Measurements from ENCODE around the gene TTLL10.

TTLL10 gene

DNA sequence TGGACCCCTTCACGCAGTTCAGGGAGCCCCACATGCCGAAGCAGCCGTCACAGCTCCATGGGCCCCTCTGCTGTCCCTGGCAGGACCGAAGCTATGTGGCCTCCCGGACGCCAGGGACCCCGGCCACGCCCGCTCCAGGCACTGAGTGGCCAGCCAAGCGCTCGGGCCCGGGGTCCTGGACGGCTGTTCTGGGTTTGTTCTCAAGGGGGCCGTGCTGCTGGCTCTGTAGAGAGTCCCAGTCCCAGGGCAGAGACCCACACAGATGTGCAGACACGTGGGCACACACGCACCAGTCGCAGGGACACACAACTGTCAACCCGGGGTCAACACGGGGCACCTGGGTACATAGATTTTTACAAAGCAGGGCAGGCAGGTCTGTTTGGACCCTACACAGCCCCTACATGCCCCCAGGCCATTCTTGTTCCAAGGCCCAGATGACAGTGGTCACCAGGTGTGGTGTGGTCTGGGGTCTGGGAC lies 65.1 kb downstream of the TTLL10 start:
- no peak for DNase-seq

DNA sequence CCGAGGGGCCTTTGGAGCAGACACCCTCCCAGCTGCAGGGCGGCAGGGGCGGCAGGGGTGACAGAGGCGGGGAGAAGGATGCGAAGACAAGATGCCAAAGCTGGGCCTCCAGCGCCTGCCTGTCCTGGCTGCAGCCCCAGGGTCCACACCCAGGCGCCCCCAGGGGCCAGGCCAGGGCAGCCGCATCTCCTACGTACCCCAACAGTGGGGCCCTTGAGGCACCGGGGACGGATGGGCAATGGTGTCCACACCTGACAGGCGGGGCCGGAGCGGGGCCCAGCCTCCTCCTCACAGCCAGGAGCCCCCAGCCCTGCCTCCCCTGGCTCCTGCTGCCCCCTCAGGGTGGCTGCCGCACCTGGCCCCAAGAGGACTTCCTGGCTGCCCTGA lies 65.5 kb downstream of the TTLL10 start:
- DNase-seq, result no peak

DNA sequence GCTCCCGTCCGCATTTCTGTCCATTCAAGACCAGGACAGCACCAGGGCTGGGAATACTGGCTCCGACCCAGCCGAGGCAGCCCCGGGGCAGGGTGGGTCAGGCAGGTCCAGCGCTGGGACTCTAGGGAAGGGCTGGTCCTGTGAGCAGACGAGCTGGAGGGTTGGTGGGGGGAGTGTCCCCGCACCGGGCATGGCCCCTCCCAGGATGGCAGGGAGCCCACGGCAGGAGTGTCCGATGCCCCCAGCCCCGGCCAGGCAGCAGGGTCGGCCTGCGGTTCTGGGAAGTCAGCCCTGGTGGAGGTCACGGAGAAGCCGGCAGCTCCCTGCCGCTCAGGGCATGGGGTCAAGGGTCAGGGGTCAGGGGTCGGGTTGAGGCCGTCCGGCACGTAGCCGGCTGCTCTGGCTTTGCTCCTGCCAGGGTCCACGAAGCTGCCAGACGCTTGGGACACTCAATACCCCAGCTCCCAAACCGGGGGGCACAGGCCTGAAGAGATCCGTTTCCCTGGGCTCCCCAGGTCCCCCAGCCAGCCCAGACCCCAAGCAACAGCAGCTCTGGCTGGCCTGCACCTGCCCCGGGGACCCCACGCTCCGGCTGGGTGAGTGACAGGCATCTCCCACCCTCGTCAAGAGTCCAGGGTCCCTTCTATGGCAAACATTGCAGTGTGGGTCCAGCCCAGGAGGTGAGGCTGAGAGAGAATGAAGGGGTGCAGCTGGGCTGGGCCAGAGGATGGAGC lies 66.1 kb downstream of the TTLL10 start:
- no peak for DNase-seq

DNA sequence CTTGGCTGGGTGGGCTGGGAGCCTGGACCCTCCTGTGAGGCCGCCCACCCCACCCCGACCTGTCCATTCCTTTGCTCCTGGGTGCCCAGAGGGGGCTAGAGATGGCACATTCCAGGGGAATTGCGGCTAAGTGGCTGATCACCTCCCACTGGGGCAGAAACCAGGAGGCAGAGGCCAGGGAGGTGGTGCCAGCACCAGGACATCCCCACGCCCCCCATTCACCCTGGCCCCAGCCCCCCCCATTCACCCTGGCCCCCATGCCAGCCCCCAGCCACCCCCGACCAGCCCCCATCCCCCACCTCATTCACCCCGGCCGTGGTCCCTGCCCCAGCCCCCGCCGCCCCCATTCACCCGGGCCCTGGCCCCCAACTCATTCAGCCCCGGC lies 66.7 kb downstream of the TTLL10 start:
- no peak for DNase-seq

DNA sequence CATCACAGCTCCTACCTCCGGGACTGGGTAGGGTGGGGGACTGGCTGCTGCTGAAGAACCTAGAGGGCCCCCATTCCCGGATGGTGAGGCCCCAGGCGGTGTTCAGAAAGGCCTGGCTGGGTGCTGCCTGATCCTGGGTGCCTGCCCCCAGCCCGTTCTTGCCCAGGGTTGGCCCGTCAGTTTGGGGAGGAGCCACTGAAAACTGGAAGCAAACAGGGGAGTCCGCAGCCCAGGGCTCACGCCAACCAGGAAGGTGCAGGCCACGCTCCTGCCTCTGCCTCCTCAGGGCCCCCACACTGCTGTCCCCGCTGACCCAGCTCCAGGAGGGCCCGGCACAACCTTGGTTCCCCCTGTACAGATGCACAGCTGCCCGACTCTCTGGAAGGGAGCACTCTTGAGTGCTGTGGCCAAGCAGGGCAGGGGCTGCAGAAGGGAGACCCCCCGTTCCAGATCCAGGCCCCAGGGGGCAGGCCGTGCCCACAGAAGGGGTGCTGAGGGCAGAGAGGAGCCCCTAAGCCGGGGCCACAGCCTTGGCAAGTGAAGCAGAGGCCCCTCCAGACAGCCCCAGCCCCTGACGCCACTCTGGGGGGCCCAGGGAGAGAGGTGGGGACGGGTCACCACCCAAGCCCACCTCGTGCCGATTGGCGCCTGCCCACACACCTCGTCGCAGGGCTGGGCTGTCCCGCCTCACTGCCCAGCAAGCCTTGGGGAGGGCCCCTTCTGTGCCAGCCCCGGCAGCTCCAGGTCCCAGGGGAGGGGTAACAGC lies 67.3 kb downstream of the TTLL10 start:
- DNase-seq, result no peak

DNA sequence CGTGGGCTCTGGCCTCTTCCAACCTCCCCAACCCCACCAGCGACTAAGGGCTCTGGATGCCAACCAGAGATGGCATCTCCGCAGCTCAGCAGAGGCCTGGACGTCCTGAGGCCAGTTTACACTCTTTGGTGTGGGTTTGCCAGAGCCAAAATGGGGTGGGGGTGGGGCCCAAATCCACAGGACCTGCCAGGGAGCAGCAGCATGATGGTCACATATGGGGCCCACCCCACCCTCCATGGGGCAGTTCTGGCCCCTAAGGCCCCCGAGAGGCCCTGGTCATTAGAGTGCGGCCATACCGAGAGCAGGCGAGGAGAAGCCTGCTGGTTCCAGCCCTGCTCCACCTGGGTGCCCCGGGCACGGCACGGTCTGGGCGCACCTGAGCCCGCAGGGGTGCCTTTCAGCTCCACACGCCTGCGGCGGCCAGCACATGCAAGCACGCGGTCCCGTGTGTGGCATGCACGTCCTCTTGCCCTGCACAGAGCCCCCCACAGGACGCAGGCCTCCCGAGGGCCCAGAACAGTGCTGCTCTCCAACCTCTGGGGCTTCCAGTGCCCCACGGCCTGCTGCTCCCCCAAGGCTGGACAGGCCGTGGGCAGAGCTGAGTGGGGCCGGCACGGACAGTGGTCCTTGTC lies 68.0 kb downstream of the TTLL10 start:
- DNase-seq, result no peak

DNA sequence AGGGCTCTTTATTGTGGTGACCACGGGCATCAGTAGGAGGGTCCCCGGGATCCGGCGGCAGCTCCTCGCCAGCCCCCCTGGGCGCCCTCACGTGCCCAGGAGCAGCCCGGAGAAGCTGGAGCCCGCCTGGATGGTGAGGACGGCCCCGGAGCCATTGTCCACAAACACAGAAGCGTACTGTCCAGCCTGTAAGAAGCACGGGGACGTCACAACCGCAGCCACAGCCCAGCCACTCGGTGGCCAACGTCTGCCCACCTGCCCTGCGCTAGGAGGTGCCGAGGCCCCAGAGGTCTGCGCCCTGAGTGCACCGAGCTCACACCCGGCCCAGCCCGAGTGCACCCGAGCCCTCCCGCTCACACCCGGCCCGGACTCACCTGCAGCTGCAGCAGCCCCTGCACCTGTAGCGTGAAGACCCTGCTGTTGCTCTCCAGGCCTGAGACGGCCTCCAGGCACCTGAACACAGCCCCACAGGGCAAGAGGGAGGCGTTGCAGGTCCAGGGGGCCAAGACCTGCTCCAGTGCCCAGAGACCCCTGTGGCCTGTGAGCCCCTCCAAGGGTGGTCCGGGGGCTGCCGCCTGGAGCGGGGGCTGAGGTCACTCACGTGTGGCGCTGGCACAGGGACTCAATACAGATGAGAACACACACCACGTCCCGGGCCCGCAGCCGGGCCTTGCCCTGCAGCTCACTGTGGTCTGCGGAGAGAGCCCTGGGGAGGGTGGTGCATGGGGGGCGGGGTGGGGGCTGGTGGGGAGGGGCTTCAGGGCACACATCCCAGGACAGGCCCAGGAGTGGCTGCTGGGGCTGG lies 69.0 kb downstream of the TTLL10 start:
- no peak for DNase-seq

DNA sequence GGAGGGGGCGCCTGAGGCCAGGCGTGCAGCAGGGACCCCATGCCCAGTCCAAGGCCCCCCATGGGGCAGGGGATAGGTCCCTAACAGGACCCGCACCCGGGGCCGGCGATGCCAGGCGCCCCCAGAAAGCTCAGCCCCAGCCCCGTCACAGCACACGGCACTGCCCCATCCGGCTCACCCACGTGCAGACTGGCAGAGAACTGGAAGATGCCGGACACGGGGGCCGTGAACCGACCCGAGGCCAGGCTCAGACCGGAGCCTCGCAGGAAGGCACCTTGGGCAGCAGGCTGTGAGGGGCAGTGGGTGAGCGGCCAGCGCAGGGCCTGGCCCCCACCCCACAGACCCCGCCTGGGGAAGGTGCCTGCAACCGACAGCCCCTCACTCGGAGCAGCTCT lies 69.6 kb downstream of the TTLL10 start:
- no peak for DNase-seq

DNA sequence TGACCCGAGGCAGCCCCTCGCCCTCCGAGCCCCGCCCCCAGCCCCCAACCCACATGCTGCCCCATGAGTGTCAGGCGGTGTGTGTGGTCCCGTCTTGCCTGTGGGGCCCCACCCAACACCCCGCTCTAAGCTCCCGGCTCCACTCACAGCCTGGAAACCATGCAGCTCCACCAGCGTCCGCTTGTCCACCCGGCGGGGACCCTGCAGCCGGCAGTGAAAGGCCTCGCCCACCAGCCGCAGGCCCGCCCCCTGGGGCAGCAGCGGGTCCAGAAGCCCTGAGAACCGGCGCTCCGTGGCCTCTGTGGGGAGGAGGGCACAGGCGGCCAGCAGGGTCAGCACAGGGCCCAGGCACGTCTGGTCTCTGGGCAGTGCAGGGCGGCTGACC lies 70.1 kb downstream of the TTLL10 start:
- DNase-seq, result no peak

DNA sequence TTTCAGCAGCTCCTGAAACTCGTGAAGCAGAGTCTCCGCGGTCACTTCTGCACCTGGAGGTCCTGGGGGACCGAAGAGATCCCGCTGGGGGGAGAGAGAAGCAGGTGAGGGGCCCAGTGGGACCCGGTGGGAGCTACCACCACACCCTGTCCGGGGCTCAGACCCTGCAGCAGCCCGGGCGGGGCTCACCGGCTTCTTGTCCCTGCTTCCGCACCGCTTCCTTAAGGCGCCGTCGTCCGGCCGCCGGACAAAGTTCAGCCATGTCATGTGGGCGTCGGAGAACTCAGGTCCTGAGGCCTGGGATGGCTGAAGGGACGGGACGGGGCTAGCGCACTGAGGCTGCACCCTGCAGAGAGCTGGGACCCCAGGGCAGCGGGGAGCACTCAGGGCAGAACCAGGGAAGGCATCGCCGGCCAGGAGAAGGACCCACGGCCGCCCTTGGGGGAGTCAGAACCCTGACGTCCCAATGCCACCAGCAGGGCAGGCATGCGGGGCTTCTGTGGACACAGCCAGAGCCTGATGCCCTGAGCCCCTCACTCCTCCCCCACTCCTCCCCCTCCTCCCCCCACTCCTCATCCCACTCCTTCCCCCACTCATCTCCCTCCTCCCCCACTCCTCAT lies 70.6 kb downstream of the TTLL10 start:
- no peak for DNase-seq

DNA sequence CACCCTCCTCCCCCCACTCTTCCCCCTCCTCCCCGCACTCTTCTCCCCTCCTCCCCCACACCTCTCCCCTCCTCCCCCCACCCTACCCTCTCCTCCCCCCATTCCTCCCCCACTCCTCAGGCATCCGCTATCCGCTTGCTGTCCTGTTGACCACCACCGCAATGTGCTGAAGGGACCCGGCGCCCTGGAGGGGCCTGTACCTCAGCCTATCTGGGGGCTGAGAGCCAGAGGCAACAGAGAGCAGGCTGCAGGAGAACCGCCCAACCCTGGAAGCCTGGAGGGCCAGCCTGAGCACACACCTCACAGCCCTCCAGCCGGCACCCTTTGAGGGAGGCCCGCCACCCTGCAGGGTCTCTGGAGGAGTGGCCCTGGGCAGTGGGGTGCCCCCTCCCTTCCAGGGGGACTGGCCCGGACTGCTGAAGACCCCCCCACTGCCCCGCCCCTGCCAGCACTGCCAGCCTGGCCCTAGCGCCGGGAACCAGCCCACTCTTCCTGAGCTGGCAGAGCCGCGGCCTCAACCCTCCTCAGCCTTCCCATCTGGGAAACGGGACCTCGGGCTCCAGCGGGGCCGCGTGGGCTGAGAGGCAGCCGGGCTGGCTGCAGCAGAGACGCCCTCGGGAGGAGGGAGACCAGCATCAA lies 71.6 kb downstream of the TTLL10 start:
- DNase-seq, result no peak

DNA sequence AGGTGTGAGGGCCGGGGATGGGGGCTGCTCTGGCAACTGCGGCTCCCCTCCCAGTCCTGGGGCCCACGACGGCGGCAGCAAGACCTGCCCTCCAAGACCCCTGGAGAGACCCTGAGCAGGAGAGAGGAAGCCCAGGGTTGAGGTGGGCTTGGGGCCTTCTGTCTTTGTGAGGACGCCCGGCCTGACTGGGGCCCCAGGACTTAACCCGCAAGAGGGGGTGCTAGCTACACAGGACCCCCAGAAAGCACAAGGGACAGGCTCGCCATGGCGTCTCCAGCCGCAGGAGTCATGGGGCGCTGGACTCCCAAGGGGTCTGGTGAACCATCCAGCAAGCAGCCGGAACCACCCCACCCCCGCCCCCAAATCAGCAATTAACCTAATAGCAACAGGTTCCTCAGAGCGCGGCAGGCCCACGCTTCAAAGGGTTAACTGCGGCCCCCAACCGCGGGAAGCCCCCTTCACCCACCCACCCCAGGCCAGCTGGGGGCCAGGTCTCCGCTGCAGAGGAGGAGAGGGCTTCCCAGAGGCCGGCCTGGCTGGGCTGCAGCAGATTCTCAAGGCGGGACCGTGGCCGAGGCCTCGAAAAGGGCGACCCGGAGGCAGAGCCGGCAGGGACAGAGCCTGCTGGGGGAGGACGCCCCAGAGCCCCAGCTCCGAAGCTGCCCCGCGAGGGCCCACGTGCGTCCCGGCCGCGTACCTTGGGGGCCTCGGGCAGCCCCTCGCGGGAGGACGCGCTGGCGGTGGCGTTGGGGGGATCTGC lies 72.3 kb downstream of the TTLL10 start:
- no peak for DNase-seq

DNA sequence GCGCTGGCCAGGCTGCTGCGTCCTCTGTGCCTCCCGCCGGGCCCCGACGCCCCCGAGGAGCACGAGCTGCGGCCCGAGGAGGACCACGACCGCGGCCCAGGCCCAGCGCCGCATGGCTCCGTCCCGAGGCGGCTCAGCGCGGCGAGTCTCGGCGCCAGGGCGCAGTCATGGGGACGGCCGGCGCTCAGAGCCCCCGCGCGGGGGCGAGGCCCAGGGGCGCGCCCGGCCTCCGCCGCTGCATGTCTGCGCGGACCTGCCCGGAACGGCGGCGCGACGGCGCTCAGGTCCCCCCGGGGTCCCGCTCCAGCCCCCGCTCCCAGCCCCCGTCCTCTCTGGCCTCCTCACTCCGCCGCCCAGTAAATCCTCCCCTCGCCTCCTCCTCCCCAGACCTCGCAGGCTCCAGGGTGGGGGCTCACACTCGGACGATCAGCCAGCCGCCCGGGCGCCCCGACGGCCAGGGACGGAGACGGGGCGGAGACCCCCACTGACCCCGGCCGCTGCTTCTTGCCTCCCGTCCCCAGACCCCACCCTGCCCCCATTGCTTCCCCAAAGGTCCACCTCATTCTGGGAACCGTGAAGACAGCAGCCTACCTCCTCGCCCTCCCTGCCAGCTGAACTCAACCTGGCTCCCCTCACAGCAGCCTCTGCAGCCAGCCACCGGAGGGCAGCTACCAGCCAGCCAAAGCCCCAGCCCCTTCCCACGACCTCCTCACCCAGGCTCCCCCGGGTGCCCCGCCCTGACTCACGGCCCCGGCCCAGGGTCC lies 73.1 kb downstream of the TTLL10 start, which contains the start of gene C1QTNF12:
TSS of gene C1QTNF12 (minus strand) at position 146 of the 764 bp plus-strand sequence. CDS start at position 114, 32 bp downstream.
- no peak for DNase-seq

DNA sequence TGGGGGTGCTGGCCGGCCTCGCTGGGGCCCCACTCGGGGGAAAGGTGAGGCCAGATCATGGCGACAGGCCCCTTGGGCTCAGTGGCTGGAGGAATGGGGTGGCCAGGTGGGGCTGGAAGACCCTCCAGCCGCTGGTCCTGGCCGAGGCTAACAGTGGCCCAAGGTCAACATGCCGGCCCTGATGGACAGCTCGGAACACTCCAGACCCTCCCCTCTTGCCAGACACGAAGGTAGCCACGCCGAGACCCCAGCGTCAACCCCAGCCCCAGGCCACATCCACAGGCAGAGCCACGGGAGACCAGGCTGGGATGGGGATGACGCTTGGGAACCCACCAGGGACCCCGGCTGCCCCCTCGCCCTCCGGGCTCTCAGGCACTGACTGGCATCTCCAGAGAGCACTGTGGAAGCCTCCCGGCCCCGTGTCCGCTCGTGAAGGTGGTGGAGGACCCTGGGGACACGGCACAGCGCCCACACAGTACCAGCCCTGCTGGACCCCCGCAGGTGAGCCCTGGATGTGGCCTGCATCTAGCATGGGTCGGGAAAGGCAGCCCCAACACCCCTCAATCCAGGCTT lies 73.7 kb downstream of the TTLL10 start:
- no peak for DNase-seq

Measured in CD4-positive, alpha-beta T cell treated with Interferon gamma for 1 hour (primary cell).